GM10266 (cell line): ENCODE data around the gene HAUS1.

ENCODE experiments used
- DNase-seq: peaks from one replicate; pipeline ENCODE4 v3.0.0; 2012; ENCODE audit errors: extremely low spot score
- CTCF ChIP-seq: IDR thresholded peaks from 2 replicates; pipeline ENCODE4 v1.5.1; 2012; ENCODE audit warnings: mild to moderate bottlenecking, low read depth; ENCODE audit not compliant: control insufficient read depth, insufficient read depth; ENCODE audit errors: missing control alignments

Gene HAUS1

GRCh38 chr18:46062781-46063180 is 41.4 kb upstream of the HAUS1 start:
- no peak for TF ChIP-seq CTCF
- no peak for DNase-seq

GRCh38 chr18:46067438-46068007 is 36.7 kb upstream of the HAUS1 start:
- no peak for TF ChIP-seq CTCF
- no peak for DNase-seq

GRCh38 chr18:46068763-46069162 is 35.4 kb upstream of the HAUS1 start:
- TF ChIP-seq CTCF, result no peak
- DNase-seq, result no peak

GRCh38 chr18:46069524-46069923 is 34.7 kb upstream of the HAUS1 start:
- no peak for DNase-seq
- no peak for TF ChIP-seq CTCF

GRCh38 chr18:46070232-46070631 is 34.0 kb upstream of the HAUS1 start:
- TF ChIP-seq CTCF, result no peak
- DNase-seq, result no peak

GRCh38 chr18:46070815-46071652 is 33.2 kb upstream of the HAUS1 start:
- DNase-seq, result no peak
- TF ChIP-seq CTCF, result no peak

- DNase-seq, result peak; percentile 67
- TF ChIP-seq CTCF, result no peak
Observed at GRCh38 chr18:46071653-46072375, 32.4 kb upstream of the HAUS1 start, which contains the start of gene PSTPIP2. TSS of gene PSTPIP2 (minus strand) at chr18:46072260. CDS start at chr18:46072188, 72 bp downstream.
